Measurements from ENCODE around the gene CALCB.

DNA sequence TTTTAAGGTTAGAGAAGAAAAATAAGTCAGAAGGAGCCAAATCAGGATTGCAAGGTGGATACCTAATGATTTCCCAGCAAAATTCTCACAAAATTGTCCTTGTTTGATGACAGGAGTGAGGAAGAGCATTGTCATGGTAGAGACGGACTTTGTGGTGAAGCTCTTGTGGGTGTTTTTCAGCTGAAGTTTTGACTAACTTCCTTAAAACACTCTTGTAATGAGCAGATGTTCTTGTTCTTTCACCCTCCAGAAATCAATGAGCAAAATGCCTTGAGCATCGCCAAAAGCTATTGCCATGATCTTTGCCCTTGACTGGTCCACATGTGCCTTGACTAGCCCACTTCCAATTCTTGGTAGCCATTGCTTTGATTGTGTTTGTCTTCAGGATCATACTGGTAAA, 20.0 kb downstream of the CALCB start:
- TF ChIP-seq, protein P1, sequence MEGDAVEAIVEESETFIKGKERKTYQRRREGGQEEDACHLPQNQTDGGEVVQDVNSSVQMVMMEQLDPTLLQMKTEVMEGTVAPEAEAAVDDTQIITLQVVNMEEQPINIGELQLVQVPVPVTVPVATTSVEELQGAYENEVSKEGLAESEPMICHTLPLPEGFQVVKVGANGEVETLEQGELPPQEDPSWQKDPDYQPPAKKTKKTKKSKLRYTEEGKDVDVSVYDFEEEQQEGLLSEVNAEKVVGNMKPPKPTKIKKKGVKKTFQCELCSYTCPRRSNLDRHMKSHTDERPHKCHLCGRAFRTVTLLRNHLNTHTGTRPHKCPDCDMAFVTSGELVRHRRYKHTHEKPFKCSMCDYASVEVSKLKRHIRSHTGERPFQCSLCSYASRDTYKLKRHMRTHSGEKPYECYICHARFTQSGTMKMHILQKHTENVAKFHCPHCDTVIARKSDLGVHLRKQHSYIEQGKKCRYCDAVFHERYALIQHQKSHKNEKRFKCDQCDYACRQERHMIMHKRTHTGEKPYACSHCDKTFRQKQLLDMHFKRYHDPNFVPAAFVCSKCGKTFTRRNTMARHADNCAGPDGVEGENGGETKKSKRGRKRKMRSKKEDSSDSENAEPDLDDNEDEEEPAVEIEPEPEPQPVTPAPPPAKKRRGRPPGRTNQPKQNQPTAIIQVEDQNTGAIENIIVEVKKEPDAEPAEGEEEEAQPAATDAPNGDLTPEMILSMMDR (IDR thresholded peaks at IDR 0.05; ENCODE audit: low read depth, low read length) = no peak
- no peak for TF ChIP-seq POLR2A (IDR thresholded peaks at IDR 0.05; ENCODE audit: extremely low read depth, insufficient read length)
- TF ChIP-seq, protein P2, sequence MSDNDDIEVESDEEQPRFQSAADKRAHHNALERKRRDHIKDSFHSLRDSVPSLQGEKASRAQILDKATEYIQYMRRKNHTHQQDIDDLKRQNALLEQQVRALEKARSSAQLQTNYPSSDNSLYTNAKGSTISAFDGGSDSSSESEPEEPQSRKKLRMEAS (IDR thresholded peaks at IDR 0.05; ENCODE audit: low read depth, low read length) = no peak
- TF ChIP-seq MYC (IDR thresholded peaks at IDR 0.05; ENCODE audit: low read depth, low read length) = no peak
